ENCODE results near the gene CDHR2.

Gene CDHR2
- total RNA-seq = 1.4 to 4.8 (median 2.9) reads per million in 4 donors

GRCh38 chr5:176548967-176549444, at the start of gene CDHR2:
Gene CDHR2 (plus strand): TSS chr5:176549342. CDS start chr5:176565353, 16,011 bp downstream.
- DNase-seq = no peak

GRCh38 chr5:176500511-176500910, 48.6 kb upstream of the CDHR2 start:
- DNase-seq = no peak

- no peak for DNase-seq
Measured at GRCh38 chr5:176501333-176501732, 47.8 kb upstream of the CDHR2 start.

GRCh38 chr5:176503496-176503895, 45.6 kb upstream of the CDHR2 start:
- no peak for DNase-seq

GRCh38 chr5:176507911-176508310, 41.2 kb upstream of the CDHR2 start:
- DNase-seq = no peak

- no peak for DNase-seq
Measured at GRCh38 chr5:176508603-176509002, 40.5 kb upstream of the CDHR2 start.

GRCh38 chr5:176513788-176514187, 35.4 kb upstream of the CDHR2 start:
- no peak for DNase-seq

GRCh38 chr5:176514244-176514950, 34.7 kb upstream of the CDHR2 start:
- no peak for DNase-seq

GRCh38 chr5:176515396-176515795, 33.7 kb upstream of the CDHR2 start:
- no peak for DNase-seq

- no peak for DNase-seq
Measured at GRCh38 chr5:176517053-176517661, 32.0 kb upstream of the CDHR2 start.

GRCh38 chr5:176519810-176520720, 29.1 kb upstream of the CDHR2 start:
- no peak for DNase-seq

- DNase-seq = no peak
Measured at GRCh38 chr5:176521286-176521685, 27.9 kb upstream of the CDHR2 start.

GRCh38 chr5:176521699-176522263, 27.4 kb upstream of the CDHR2 start:
- DNase-seq = no peak

GRCh38 chr5:176524138-176524537, 25.0 kb upstream of the CDHR2 start:
- no peak for DNase-seq

GRCh38 chr5:176524987-176525386, 24.2 kb upstream of the CDHR2 start:
- no peak for DNase-seq

- no peak for DNase-seq
Measured at GRCh38 chr5:176525677-176526076, 23.5 kb upstream of the CDHR2 start.

GRCh38 chr5:176526462-176526861, 22.7 kb upstream of the CDHR2 start:
- DNase-seq = no peak

- no peak for DNase-seq
Measured at GRCh38 chr5:176527246-176528222, 21.6 kb upstream of the CDHR2 start.

GRCh38 chr5:176528301-176528700, 20.8 kb upstream of the CDHR2 start:
- DNase-seq = no peak

GRCh38 chr5:176528761-176529115, 20.4 kb upstream of the CDHR2 start:
- DNase-seq = no peak

GRCh38 chr5:176529116-176529740, 19.9 kb upstream of the CDHR2 start:
- no peak for DNase-seq

All from T-helper 1 cell (primary cell).